Activated CD4-positive, alpha-beta T cell treated with anti-CD3 and anti-CD28 coated beads, Interleukin-2, Interleukin-6, amounts not matched to agents 100 ng/mL and 50 ng/mL, durations not matched to agents 16 hours and 8 hours (primary cell): ENCODE measurements around the gene RPS14.
A peak's percentile ranks its signal among the peaks of the same experiment; 100 is the strongest.
"Not testable (repeated sequence)": the region's sequence is repeated elsewhere in the genome, so short reads cannot be mapped to it uniquely, and the experiment has no call there.

Experiments
- DNase-seq: peaks from one replicate; pipeline ENCODE4 v3.0.0-alpha.2; 2020

RPS14 gene

DNA sequence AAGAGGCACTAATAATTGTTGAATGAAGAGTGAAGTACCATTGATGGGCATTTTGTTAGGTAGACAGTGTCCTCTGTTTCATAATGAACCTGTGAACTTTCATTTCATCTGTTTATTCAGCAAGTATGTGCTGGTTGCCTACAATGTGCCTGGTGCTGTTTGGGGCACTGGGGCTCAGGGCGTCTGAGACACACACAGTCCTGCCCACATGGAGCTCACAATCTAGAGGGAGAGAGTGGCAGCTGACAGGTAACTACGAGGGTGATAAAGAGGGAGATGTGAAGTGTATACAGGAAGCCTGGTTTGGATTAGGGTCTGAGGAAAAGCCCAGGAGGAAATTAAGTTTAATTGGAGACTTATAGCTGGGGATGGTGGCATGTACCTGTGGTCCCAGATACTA is 29.9 kb upstream of the RPS14 start:
- DNase-seq = no peak

DNA sequence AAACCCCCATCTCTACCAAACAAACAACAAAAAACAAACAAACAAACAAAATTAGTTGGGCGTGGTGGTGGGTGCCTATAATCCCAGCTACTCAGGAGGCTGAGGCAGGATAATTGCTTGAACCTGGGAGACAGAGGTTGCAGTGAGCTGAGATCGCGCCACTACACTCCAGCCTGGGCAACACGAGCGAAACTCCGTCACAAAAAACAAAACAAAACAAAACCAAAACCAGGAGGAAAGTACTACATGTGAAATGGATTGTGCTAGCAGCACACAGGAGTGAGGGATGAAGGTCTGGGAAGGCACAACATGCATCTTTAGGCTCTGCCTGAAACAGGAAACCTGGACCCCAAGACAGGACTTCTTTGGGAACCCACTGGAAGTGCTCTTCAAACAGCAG is 27.0 kb upstream of the RPS14 start:
- DNase-seq = not testable (repeated sequence)

DNA sequence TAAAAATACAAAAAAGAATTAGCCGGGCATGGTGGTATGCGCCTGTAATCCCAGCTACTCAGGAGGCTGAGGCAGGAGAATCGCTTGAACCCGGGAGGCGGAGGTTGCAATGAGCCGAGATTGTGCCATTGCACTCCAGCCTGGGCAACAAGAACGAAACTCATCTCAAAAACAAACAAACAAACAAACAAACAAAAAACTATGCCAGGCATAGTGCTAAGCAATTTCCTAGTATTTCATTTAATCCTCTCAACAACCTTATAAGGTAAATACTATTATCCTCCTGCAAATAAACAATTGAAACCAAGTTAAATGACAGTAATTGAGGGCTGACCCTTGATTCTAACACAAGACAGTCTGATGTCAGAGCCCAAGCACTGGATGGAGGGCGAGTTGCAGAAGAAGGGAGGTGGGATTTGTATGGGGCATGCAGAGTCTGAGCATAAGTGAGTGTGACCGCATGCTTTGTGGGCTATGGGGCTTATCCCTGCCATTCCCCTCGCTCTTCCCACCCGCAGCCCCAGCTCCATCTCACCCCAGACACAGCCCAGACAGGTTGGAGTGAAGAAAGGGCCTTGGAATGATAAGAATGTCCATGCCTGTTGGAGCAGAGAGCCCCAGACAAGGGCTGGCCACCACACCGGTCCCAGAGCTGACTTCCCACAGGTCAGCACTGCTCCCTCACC is 24.3 kb upstream of the RPS14 start:
- DNase-seq = no peak

DNA sequence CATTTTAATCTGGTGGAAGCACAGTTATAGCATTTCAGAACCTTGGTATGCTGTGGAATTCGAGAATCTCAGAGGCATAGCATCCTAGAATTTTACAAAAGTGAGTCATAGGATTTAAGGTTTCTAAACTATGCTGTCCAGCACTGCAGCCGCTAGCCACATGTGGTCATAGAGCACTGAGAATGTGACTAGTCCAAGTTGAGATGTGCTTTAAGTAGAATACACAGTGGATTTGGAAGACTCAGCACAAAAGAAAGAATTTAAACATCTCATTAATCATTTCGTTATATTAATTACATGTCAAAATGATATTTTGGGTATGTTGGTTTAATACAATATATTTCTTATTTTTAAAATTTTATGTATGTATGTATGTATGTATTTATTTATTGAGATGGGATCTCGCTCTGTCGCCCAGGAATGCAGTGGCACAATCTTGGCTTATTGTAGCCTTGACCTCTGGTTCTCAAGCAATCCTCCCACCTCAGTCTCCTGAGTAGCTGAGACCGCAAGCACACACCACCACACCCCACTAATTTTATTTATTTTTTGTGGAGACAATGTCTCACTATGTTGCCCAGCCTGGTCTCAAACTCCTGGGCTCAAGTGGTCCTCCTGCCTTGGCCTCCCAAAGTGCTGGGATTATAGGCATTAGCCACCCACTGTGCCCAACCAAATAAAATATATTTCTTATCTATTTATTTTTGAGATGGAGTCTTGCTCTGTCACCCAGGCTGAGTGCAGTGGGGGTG is 20.4 kb upstream of the RPS14 start:
- DNase-seq = no peak

DNA sequence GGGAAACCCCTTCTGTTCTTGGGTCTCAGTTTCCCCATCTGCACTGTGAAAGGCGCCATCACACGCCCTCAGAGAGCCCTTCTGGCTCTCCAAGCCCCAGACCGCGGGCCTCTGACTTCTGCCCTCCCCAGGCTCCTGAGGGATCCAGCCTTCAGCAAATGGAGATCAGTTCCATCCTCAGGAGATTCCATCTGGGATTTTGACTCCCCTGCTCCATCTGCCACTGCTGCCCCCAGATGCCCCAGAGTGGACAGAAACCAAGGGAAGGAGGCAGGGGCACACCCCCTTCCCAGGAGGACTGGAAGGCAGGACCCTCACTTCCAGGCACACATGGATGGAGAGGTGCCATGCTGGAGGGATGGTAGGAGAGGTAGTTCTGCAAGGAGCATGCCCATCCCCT is 18.7 kb upstream of the RPS14 start:
- DNase-seq = no peak

DNA sequence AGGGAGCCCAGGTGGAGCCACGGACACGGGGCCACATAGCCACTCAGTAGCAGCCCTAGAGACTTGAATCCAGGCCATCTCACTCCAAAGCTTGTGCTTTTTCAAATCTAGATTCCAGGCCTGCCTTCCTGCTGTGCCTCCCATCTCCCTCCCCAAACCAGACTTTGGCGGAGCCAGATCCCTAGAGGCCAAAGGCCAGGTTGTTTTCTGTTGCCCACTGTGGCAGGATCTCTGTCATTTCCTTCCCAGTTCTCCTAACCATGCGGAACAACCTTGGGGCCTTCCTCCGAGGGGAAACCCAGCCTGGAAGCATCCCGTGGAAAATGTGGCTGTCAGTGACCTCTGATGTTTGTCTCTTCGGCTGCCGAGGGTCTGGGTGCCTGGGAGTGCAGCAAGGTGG is 16.4 kb upstream of the RPS14 start:
- no peak for DNase-seq

DNA sequence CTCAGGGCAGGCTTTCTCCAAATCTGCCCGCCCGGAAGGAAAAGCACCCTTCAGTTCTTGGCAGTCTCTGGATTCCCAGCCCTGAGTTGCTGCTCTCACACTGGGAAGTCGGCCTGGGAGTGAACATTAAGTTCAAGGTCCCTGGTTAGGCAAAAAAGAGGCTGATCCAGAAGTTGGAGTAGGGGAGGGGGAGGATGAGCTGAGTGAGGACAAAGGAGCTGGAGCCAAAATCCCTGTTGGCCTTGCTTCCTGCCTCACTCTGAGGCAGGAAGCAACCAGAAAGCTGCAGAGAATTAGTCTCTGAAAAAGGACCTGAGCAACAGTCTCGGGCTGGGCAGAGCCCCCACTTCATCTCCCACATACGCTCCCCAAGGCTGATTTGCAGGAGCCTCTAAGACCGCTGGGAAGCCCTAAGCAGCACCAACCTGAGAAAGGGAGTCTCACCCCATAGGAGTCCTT is 15.0 kb upstream of the RPS14 start:
- no peak for DNase-seq

DNA sequence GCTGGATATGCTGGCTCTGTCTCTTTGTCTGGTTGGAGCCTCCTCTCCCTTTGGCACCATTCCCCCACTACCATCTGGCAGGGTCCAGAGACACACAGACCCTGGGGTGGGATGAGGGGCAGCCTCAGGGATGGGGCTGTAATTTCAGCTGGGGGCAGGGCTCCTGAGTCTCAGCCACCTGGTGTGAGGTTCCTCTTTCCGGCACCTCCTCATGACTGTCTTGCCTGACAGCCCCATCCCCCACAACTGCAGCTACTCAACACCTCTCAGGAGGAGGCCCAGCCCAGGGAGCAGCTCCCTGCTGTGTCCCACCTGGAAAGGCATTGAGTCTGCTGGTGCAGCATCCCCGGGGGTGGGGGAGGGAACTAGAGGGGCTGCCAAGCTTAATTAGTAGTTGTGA is 11.7 kb upstream of the RPS14 start:
- no peak for DNase-seq

DNA sequence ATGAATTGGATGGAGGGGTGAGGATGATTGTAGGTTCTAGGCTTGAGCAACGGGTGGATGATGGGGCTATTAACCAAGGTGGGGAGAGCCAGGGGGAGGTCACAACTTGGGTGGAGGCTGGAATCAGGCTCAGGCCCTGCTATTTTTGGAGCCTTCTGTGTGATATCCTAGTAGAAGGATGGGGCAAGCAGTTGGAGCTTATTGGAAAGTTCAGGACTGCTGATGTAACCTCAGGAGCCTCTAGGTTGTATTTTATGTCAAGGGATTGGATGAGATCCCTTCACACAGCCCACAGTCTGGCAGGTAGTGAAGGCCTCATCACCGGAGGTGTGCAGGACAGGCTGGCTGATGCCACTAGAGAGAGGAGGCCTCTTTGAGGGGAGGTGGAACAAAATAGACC is 11.2 kb upstream of the RPS14 start:
- DNase-seq = no peak

DNA sequence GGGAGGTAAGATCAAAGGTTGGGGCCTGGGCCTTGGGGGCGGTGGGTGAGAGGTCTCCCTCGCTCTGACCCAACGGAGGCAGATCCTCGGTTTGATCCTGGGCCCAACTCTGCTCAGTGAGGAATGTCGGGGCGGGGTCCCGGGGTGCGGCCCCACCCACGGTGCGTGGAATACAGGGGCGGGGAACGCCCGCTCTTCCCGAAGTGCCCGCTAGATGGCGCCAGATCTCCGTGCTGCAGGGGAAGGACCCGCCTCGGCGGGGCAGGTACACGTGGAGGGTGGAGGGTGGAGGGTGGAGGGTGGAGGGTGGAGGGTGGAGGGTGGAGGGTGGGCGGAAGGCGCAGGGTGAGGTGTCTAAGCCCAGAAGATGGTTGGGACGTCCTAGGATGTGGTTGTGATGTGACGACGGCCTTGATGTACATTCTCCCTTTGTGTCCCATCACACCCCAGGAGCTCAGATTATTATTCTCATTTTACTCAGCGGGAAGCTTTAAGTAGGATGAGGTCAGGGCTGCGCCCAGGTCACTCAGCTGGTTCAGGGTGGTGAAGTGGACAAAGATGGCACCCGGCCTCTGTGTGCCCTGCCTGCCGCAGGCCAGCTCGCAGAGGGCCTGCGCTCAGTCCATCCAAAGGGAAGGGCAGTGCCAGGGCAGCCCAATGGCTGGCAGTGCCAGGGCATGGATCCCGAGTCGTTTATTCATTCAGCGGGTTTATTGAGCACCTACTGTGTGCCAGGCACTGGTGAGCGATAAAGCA is 9.4 kb upstream of the RPS14 start:
- DNase-seq = peak; percentile 91

DNA sequence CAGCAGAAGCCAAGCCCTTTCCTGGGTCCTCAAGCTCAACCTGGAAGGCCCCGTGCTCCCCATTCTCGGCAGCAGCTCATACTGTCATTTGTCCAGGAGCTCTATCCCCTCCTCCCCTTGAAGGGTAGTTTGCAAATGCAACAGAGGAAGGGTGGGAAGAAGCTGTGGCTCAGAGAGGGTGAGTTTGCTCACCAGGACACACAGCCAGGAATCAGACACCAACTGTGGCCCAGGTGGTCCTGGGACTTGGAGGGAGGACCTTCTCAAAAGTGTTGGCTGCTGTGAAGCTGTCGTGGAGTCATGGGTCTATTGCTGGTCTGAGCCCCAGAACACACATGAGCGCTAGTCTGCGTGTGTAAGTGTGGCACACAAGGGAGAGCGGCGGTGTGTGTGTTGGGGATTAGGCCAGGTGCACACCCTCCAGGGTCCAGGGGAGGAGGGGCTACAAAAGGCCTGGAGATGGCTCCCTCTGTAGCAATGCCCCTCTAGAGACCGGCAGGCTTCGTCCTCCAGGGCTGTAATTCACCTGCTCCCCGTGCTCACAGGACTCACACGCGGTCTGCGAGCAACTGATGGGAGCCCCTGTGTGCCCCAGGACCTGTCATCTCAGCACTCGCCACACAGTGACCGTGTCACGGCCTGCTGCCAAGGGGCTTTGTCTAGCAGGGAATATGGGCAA is 8.2 kb upstream of the RPS14 start:
- DNase-seq = no peak

DNA sequence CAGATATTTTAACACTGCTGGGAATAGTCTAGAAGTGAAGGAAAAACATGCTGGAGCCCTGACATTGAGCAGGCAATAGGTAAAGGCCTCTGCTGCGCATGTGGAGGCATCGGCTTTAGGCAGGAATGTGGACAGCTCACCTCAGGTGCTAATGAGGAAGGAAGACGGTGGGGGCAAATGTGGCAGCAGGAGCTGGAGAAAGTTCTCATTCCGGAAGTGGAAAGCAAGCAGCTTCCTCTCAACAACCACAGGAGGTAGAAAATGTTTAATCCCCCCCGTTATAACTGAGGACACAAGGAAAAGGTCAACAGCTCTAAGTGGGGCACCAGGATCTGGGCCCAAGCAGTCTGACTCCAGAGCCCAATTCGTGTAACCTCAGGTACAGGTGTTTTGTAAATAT is 7.6 kb upstream of the RPS14 start:
- no peak for DNase-seq

DNA sequence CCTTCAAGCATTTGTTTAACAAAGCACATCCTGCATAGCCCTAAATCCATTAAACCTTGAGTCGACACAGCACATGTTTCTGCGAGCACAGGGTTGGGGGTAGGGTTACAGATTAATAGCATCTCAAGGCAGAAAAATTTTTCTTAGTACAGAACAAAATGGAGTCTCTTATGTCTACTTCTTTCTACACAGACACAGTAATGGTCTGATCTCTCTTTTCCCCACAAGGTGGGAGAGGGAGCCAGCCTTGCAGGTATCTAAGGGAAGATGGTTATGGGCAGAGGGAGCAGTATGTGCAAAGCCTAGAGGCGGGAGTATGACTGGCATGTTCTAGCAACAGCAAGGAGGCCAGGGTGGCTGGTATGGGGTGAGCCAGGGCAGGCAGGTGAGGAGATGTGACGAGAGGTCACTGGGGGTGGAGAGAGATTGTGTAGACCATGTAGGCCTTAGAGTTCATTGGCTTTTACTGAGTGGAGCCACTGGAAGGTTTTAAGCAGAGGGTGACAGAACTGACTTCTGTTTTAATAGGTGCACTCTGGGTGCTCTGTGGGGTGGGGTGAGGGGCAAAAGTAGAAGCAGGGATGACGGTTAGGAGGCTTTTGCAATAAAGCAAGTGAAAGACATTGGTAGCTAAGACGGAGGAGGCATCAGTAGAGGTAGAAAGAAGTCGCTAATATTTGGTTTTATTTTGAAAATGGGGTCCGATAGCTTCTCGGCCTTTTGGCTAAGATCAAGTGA is 5.1 kb upstream of the RPS14 start:
- DNase-seq = no peak

DNA sequence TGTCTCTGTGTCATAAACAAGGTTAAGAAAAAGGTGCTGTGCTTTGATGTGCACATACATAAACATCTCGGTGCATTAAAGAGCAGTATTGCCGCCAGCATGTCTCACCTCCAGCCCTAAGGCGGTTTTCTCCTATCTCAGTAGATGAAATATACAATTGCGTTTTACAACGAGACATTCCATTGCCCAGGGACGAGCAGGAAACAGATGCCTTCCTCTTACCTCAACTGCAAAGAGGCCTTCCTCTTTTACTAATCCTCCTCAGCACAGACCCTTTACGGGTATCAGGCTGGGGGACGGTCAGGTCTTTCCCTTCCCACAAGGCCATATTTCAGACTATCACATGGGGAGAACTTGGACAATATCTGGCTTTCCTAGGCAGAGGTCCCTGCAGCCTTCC is 4.5 kb upstream of the RPS14 start:
- DNase-seq = not testable (repeated sequence)

DNA sequence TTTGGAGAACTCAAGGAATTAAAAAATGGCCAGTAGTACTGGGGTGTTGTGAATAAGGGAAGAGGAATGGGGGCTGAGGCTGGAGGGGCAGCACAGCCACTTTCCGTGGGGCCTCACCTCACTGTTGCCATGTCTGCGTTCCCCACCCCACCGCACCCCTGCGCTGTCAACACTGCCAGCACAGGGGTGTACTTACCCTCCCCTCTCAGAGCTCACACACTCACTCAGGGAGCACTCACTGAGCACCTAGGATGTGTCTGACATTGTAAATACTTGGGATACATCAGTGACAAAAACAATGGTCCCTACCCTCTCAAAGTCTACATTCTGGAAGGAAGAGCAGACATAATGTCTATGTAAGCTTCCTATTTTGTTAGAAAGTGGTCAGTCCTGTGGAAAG is 3.4 kb upstream of the RPS14 start:
- no peak for DNase-seq

DNA sequence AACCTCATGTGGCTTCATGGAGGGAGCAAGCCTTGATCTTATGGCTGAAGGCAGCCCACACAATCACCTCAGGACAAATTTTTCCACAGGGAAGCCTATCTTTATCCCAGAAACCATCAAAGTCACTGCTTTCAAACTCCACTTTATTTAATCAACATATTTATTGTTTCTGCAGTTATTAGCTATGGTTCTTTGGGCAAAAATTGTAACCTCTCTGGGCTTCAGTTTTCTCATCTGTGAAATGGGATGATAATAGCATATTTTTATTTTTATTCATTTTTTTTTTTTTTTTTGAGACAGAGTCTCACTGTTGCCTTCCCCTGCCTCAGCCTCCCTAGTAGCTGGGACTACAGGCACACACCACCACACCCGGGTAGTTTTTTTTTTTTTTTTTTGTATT is 2.1 kb upstream of the RPS14 start:
- no peak for DNase-seq

DNA sequence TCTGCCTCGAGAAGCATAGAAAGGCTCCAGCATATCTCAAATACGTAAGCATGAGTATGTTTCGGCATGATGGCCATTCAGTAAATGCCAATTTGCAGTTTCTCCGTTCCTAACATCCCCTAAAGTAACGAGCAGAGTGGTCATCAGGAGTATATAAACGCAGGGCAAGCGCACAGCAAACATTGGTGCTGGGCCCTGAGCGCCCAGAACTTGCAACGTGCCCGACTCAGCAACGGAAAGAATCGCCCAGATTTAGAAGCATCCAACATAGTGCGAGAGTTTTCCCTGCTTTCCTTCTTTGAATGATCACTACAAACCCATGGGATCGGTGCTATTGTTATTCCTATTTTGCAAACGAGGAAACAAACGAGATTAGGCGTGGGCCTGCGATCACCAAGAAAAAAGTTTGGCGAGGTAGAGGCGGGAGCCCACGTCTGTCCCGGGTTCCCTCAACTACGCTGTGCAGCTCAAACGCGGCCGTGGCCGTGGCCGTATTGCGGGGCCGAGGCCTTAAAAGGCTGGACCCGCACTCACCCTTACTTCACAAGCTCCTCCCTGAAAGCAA is 505 bp downstream of the RPS14 start:
- DNase-seq = no peak

DNA sequence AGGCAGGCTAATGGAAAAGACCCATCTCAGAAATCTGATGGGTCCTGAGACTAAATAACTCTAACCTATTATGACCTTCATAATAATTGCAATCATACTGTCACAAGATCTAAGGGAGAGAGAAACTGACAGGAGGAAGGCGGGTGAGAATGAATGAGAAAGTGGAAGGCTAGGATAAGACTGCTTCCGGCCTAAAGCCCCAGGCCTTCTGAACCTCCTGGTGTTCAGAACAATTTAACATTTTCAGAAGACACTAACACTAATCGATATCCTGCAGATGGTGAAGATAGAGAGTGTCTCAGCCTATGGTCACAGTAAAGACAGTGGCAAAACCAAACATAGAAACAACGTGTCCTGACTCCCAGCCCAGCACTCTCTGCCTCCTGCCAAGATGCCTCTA is 1.2 kb downstream of the RPS14 start:
- no peak for DNase-seq

DNA sequence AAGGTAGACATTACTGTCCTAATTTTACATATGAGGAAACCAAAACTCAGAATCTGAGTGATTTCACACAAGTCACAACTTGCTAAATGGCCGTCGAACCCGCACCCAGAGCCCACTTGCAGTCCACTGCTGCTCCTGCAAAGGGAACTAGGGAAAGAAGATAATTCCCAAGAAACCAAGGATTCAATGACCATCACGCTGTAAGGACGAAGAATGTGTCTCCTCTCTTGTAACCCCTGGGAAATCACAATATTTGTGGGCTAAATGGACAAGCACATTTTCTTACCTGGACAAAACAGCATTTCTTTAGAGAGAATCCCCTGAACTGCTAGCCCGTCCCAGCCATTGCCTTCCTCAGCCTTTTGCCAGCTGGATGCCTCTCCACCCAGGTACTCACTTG is 2.4 kb downstream of the RPS14 start:
- DNase-seq = no peak

DNA sequence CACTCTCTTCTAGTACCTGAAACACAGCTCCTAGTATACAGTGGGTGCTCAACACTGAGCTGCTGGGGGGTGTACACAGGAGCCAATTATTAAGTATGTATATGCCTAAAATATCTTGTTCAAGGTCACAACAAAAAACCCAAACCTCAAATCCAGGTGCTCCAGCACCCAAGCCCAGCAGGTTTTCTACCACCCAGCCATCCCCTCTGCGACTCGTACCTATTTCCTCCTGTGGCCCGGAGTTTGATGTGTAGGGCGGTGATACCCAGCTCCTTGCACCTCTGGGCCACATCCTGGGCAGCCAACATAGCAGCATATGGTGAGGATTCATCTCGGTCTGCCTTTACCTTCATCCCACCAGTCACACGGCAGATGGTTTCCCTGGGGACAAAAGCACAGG is 3.0 kb downstream of the RPS14 start:
- no peak for DNase-seq

DNA sequence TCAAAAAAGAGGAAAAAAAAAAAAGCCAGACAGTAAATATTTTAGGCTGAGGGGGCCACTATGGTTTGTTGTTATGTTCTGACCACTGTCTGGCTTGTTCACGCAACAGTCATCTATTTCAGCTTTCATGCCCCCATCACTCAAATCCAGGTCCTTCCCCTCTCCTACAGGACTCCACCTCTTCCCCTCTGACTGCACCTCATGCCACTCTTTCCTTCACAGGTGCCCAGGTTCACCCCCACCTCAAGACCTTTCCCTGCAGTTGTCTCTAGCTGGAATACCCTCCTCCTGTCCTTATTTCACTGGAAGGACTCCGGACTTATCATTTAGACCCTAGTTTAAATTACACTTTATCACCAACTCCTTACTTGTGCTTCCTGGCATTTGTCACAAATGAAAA is 3.5 kb downstream of the RPS14 start:
- DNase-seq = no peak

DNA sequence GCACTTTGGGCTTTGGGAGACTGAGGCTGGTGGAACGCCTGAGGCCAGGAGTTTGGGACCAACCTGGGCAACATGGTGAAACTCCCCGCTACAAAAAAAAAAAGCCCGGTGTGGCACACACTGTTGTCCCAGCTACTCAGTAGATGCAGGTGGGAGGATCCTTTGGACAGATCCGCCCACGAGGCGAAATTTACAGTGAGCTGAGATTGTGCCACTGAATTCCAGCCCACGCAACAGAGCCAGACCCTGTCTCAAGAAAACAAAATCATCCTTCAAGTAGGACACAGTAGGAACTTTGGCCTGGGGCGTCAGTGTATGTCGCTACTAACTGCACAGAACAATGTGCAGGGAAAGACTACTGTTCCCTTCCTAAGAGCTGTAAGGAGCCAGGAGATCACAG is 4.8 kb downstream of the RPS14 start:
- DNase-seq = no peak
